Amniotic stem cell (primary cell): ENCODE results near the gene DLGAP5.

Source experiments
- DNase-seq: peaks from one replicate; lab custom pipeline; 2025; lab: John Stamatoyannopoulos, UW

Gene DLGAP5

GRCh38 chr14:55191203-55192053 is at the start of gene DLGAP5:
Gene DLGAP5 (minus strand): TSS chr14:55191585. CDS start chr14:55189179, 2,406 bp downstream.
- DNase-seq = peak; percentile 93

GRCh38 chr14:55240526-55241178 is 49.3 kb upstream of the DLGAP5 start:
- DNase-seq = no peak

- no peak for DNase-seq
These were observed 47.9 kb upstream of the DLGAP5 start for GRCh38 chr14:55239320-55239719.

GRCh38 chr14:55238019-55238680 is 46.8 kb upstream of the DLGAP5 start:
- DNase-seq = no peak

GRCh38 chr14:55233591-55233990 is 42.2 kb upstream of the DLGAP5 start:
- DNase-seq = no peak

- DNase-seq = no peak
These were observed 36.9 kb upstream of the DLGAP5 start for GRCh38 chr14:55228261-55228660.

- DNase-seq = no peak
These were observed 32.0 kb upstream of the DLGAP5 start for GRCh38 chr14:55223364-55223763.

GRCh38 chr14:55221968-55222367 is 30.6 kb upstream of the DLGAP5 start:
- DNase-seq = no peak

- DNase-seq = peak; percentile 13
These were observed 29.8 kb upstream of the DLGAP5 start for GRCh38 chr14:55221186-55221585.

GRCh38 chr14:55220230-55220629 is 28.8 kb upstream of the DLGAP5 start:
- no peak for DNase-seq

GRCh38 chr14:55212634-55213033 is 21.2 kb upstream of the DLGAP5 start:
- no peak for DNase-seq

- no peak for DNase-seq
These were observed 16.4 kb upstream of the DLGAP5 start for GRCh38 chr14:55207832-55208231.

- no peak for DNase-seq
These were observed 14.8 kb upstream of the DLGAP5 start for GRCh38 chr14:55206175-55206693.

- no peak for DNase-seq
These were observed 10.1 kb upstream of the DLGAP5 start for GRCh38 chr14:55201219-55202101.

- DNase-seq = no peak
These were observed 9.3 kb upstream of the DLGAP5 start for GRCh38 chr14:55200651-55201050.

GRCh38 chr14:55198749-55199148 is 7.4 kb upstream of the DLGAP5 start:
- no peak for DNase-seq

- no peak for DNase-seq
These were observed 3.4 kb upstream of the DLGAP5 start for GRCh38 chr14:55194656-55195355.

GRCh38 chr14:55192054-55192621 is 753 bp upstream of the DLGAP5 start:
- no peak for DNase-seq

- DNase-seq = no peak
These were observed 531 bp downstream of the DLGAP5 start for GRCh38 chr14:55190906-55191202.

GRCh38 chr14:55188686-55189295 is 2.6 kb downstream of the DLGAP5 start:
- no peak for DNase-seq
